HG03045 (cell line): ENCODE results near the gene ESAM.

Experiments used
- ATAC-seq: cut with Tn5 transposase; IDR thresholded peaks from one replicate; pipeline ENCODE4 v1.9.1; 2021; ENCODE audit warnings: mild to moderate bottlenecking, moderate library complexity; ENCODE audit not compliant: unreplicated experiment

Gene ESAM, protein sequence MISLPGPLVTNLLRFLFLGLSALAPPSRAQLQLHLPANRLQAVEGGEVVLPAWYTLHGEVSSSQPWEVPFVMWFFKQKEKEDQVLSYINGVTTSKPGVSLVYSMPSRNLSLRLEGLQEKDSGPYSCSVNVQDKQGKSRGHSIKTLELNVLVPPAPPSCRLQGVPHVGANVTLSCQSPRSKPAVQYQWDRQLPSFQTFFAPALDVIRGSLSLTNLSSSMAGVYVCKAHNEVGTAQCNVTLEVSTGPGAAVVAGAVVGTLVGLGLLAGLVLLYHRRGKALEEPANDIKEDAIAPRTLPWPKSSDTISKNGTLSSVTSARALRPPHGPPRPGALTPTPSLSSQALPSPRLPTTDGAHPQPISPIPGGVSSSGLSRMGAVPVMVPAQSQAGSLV

GRCh38 chr11:124762105-124762623 is at the start of gene ESAM:
TSS of gene ESAM (minus strand) at chr11:124762290. CDS start at chr11:124762154, 136 bp downstream.
- ATAC-seq, result peak; percentile 68

DNA sequence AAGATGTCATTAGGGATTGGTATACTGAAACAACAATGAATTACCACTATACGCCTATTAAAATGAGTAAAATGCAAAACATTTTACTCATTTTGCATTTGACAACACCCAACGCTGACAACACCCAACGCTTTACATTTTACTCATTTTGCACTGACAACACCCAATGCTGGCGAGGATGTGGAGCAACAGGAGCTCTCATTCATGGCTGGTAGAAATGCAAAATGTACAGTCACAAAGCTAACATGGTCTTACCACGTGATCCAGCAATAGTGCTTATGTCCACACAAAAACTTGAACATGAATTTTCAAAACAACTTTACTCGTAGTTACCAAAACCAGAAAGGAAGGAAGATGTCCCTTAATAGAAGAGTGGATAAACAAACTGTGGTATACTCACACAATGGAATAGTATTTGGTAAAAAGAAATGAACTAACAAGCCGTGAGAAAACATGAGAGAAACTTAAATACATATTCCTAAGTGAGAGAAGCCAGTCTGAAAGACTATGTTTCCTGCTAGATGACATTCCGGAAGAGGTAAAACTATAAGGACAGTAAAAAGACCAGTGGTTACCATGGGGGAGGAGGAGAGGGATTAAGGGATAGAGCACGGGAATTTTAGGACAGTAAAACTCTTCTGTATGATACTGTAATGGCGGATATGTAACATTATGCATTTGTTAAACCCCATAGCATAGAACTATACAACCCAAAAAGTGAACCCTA is 49.5 kb upstream of the ESAM start:
- no peak for ATAC-seq

- no peak for ATAC-seq
Observed at GRCh38 chr11:124807660-124808270, 45.7 kb upstream of the ESAM start.

DNA sequence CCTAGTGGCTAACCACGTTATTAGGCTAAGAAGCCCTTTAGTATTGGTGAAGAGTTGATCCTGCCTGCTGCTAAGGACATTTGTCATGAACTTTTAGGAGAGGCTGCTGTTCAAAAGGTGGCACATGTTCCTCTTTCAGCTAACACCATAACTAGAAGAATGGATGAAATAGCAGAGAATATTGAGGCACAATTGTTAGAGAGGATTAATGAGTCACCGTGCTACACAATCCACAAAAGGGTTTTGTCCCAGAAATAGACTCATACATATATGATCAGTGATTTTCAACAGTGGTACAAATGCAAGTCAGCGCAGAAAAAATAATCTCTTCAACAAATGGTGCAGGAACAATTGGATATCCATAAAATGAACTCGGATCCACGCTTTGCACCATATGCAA is 45.1 kb upstream of the ESAM start:
- no peak for ATAC-seq

DNA sequence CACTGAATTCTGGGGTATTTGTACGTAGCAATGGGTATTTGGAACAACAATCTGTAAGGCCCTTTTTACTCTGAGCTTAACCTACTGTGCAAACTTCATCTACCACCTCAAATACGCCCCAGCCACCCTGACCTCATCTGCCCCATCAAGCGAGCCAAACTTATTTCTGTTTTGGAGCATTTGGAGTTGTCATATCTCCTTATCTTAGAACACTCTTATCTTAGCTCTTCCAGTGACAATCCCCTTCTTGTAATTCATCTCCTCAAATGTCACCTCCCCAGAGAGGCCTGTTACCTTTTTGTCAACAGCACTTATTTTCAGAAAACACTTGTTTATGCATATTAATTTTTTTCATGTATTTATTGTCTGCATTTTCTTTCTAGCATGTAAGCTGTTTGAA is 42.8 kb upstream of the ESAM start:
- no peak for ATAC-seq

DNA sequence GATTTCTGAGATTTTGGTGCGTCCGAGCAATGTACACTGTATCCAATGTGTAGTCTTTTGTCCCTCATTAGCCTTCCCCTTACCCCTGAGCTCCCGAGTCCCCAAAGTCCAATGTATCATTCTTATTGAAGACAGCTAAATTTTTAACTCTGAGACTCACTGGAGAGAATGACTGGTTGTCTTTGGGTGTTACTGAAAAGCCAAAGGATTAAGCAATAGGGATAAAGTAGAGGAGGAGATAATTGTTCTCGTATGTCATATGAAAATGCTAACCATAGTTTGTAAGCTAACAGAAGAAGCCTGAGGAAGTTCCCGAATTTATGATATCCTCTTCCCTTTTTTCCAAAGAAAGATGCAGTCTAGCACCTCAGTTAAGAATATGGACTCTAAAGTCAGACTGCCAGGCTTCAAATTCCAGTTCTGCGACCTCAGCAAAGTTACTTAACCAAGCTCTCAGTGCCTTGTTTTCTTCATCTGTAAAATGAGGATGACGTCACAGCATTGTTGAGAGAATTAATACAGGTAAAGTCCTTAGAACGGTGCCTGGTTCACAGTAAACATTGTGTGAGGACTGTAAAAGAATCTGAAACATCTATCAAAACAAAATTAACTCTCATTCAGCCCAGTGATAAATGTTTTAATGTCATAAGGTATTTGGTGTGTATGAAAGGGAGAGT is 39.7 kb upstream of the ESAM start:
- no peak for ATAC-seq

GRCh38 chr11:124801014-124801413 is 38.9 kb upstream of the ESAM start:
- ATAC-seq, result no peak

DNA sequence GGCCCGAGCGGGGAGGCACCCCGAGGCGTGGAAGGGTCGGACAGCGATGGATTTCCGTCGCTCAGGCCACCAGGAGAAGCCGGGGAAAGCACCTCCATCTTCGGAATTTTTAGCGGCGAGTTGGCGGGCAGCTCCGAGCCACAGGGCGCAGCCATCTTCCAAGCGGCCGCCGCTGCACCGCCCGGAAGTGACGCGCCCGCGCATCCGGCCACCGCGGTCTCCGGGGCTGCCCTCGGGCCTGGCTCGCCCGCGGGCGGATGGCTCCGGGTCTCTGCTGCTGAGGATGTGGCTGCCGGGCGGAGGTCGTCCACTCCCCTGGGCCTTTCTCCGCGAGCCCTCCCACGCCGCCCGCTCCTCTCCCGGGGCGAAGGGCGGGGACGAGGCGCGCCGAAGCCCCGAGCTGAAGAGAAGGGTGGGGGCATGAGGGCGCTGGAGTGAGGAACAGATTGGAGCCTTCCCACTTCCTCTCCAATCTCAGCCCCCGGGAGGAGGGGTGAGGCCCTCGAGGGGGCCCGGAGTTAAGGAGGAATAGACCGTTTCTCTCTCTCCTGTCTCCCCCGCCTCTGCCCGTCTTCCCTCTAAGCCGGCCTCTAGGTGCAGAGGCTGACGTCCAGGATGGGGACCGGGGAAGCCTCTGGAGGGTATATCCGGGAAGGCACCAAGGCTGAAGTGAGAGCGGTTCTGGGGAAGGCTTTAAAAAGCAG is 38.3 kb upstream of the ESAM start, which contains the start of gene MSANTD2:
TSS of gene MSANTD2 (minus strand) at position 181 of the 704 bp plus-strand sequence. CDS start at position 155, 26 bp downstream.
- peak; percentile 94 for ATAC-seq

DNA sequence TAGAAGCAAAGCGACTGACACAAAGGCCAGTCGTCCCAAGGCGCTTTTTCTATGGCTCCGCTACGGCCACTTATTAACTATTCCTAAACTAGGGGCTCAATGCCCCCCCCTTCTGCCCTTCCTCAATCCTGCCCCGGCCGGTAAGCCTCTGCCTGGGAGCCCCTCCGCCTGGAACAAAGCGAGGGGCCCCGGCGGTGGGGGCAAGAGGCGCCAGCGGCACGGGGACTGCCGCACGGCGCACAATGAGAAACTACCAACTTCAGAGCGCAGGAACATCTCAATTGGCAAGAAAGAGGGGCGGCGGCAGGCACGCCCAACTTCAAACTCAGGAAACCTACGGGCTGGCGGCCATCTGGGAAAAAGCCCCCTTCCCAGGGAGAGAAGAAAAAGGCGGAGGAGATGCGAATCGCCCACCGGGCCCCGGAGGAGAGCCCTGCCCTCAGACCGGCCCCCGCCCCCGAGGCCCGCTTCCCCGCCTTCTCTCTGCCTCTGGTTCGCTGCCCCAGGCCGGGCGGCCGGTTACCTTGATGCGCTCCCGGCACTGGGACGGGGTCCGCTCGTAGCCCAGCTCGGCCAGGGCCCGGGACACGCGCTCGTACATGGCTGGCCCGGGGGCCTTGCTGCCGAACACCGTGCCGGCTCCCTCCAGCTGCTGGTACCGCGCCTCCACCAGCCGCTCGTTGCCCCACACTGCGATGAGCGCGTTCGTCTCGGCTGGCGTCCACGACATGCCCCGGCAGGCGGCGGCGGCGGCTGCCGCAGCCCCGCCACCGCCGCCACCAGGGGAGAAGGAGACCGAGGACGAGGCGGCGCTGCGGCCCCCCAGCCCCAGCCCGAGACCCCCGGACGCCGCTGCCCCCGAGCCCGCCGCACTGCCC is 37.5 kb upstream of the ESAM start:
- peak; percentile 41 for ATAC-seq

DNA sequence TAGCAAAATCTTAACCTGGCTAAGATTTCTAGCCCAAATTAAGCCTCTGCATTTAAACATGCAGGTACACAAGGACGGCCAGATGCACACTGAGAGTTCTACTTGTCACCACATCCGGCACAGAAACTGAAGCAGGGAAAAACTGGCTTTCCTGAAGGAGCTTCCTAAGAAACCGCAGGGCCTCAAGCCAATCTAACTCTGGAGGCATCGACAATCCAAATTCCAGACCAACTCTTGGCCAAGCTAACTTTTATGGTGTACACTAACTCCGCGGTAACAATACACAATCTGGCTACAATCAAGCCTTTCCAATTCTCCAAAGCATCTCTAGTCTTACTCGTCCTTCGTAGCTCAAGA is 36.9 kb upstream of the ESAM start:
- no peak for ATAC-seq

DNA sequence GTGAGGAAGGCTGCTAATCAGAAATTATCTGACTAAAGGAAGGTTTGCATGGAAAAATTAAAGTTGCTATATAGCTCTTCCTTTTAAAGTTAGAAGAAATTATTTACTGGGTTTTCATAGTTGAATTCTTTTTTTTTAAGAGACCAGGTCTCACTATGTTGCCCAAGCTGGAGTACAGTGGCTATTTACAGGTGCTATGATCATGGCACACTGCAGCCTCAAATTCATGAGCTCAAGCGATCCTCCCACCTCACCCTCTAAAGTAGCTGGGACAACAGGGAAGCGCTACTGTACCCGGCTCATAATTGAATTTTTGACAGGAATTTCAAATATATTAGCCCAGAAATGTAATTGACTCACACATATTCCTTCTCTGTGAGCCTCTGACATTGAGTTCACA is 34.2 kb upstream of the ESAM start:
- ATAC-seq, result no peak

GRCh38 chr11:124793466-124794278 is 31.6 kb upstream of the ESAM start:
- peak; percentile 65 for ATAC-seq

GRCh38 chr11:124791626-124792341 is 29.7 kb upstream of the ESAM start:
- ATAC-seq, result no peak

DNA sequence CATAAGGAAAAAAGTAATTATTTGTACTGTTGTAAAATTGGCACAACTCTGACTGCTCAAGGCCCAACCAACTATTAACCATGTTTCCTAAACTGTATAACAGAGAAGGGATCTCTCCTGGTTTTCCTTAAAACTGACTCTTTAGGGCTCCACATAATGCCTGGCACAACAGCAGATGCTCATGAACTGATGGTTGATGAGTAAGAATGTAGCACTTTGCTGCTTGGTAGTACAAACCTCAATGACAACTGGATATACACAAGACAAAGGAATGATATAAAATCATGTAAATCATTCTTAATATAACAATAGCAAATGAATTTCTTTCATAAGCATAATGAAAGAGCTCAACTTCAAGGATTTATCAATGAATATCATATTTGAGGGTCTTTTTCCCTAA is 26.4 kb upstream of the ESAM start:
- no peak for ATAC-seq

- ATAC-seq, result no peak
Observed at GRCh38 chr11:124784051-124784450, 22.0 kb upstream of the ESAM start.

GRCh38 chr11:124783002-124783401 is 20.9 kb upstream of the ESAM start:
- ATAC-seq, result no peak

- ATAC-seq, result no peak
Observed at GRCh38 chr11:124779568-124779967, 17.5 kb upstream of the ESAM start.

GRCh38 chr11:124778281-124778680 is 16.2 kb upstream of the ESAM start:
- no peak for ATAC-seq
